Muscle of leg (tissue), 11 donors: Measurements from ENCODE around the gene DDX49. TPM values are rescaled to one million over a fixed set of nuclear protein-coding genes. Genes with fewer than 3 reads are reported as not detected.
"Not testable (repeated sequence)": the region's sequence is repeated elsewhere in the genome, so short reads cannot be mapped to it uniquely, and the experiment has no call there.

Source experiments
- DNase-seq: peaks from one replicate; pipeline ENCODE4 v3.0.0; 2013
- H3K27ac ChIP-seq: one replicate; pipeline ENCODE4 v1.5.1; 2013; ENCODE audit warnings: mild to moderate bottlenecking, low read length, control low read depth
- H3K27me3 ChIP-seq: one replicate; pipeline ENCODE4 v1.6.1; 2013; ENCODE audit warnings: low read length; ENCODE audit not compliant: control insufficient read depth, insufficient read depth
- H3K36me3 ChIP-seq: one replicate; pipeline ENCODE4 v1.6.1; 2013; ENCODE audit warnings: low read length; ENCODE audit not compliant: control insufficient read depth, insufficient read depth
- H3K4me1 ChIP-seq: one replicate; pipeline ENCODE4 v1.6.1; 2013; ENCODE audit warnings: low read length; ENCODE audit not compliant: control insufficient read depth, insufficient read depth
- H3K4me3 ChIP-seq: one replicate; pipeline ENCODE4 v1.5.1; 2013; ENCODE audit warnings: low read length, control low read depth
- H3K9me3 ChIP-seq: replicated peaks from 2 replicates; pipeline ENCODE4 v1.6.1; 2013; ENCODE audit warnings: low read depth, low read length; ENCODE audit not compliant: control insufficient read depth
- WGBS: methylation state at CpG from one replicate; pipeline ENCODE4 v1.1.5; 2013; ENCODE audit warnings: missing lambda C conversion rate; ENCODE audit not compliant: insufficient coverage; 5-methylcytosine and 5-hydroxymethylcytosine counted together
- polyA plus RNA-seq, 8 donors: library from polyadenylated mRNA; unstranded; fragments of 120-200 nt; gene quantifications; one replicate each; pipeline versions ENCODE4 v1.2.1 to v1.2.3, GENCODE V29; 2013; ENCODE audit warnings: inconsistent platforms in 1 of 8, low replicate concordance in 1 of 8; ENCODE audit not compliant: insufficient read length in 8 of 8, insufficient read depth in 1 of 8
- total RNA-seq: library from RNA; stranded (reverse); fragments of 120-200 nt; gene quantifications from one replicate; pipeline ENCODE4 v1.2.4, GENCODE V29; 2013

Gene DDX49
- total and polyA plus RNA-seq, 9 donors = 37.6 to 51.5 (median 41.7) TPM

- Histone ChIP-seq H3K9me3 (no peaks in the 10 kb centered on the region), H3K36me3 (peaks cover 67% of the 10 kb centered on the region), H3K4me3 (no peak overlapping the region), H3K27me3 (no peaks in the 10 kb centered on the region), H3K27ac (no peak overlapping the region), H3K4me1 (peaks cover 20% of the 10 kb centered on the region)
- 92% methylated on average over 2 of the region's 7 CpGs for WGBS
- DNase-seq = no peak
Observed at GRCh38 chr19:18901491-18901890, 18.0 kb upstream of the DDX49 start.

GRCh38 chr19:18902519-18902918 is 17.0 kb upstream of the DDX49 start:
- peaks cover 17% of the 10 kb centered on the region for H3K4me1 ChIP-seq
- DNase-seq, H3K27ac ChIP-seq: not testable (repeated sequence)

GRCh38 chr19:18903156-18904037 is 16.1 kb upstream of the DDX49 start:
- Histone ChIP-seq H3K4me3 (no peak overlapping the region), H3K4me1 (peaks cover 9% of the 10 kb centered on the region), H3K9me3 (no peaks in the 10 kb centered on the region), H3K36me3 (peaks cover 84% of the 10 kb centered on the region), H3K27ac (no peak overlapping the region), H3K27me3 (no peaks in the 10 kb centered on the region)
- DNase-seq = no peak
- 82% methylated on average over 26 of the region's 29 CpGs for WGBS

More at GRCh38 chr19:18902519-18902918, 17.0 kb upstream of the DDX49 start:
- H3K27me3 ChIP-seq, H3K9me3 ChIP-seq, H3K4me3 ChIP-seq: not testable (repeated sequence)
- H3K36me3 ChIP-seq = peaks cover 78% of the 10 kb centered on the region
- WGBS = no CpG with 5 or more reads among the region's 5 CpGs

- H3K36me3 ChIP-seq = peaks cover 83% of the 10 kb centered on the region
Observed at GRCh38 chr19:18904334-18905057, 15.0 kb upstream of the DDX49 start.

GRCh38 chr19:18905058-18905456 is 14.5 kb upstream of the DDX49 start:
- 91% methylated on average over 7 of the region's 8 CpGs for WGBS
- Histone ChIP-seq H3K4me1 (no peaks in the 10 kb centered on the region), H3K36me3 (peaks cover 80% of the 10 kb centered on the region)

More at GRCh38 chr19:18904334-18905057, 15.0 kb upstream of the DDX49 start:
- Histone ChIP-seq H3K4me3 (no peak overlapping the region), H3K27ac (no peak overlapping the region), H3K27me3 (no peaks in the 10 kb centered on the region), H3K4me1 (no peaks in the 10 kb centered on the region), H3K9me3 (no peaks in the 10 kb centered on the region)
- peak; percentile 3 for DNase-seq
- 90% methylated on average over 25 of the region's 25 CpGs for WGBS

GRCh38 chr19:18905513-18906236 is 13.8 kb upstream of the DDX49 start:
- no peaks in the 10 kb centered on the region for H3K9me3 ChIP-seq
- no peaks in the 10 kb centered on the region for H3K27me3 ChIP-seq
- WGBS = 73% methylated on average over 17 of the region's 26 CpGs
- no peak overlapping the region for H3K27ac ChIP-seq
- peaks cover 80% of the 10 kb centered on the region for H3K36me3 ChIP-seq
- H3K4me1 ChIP-seq = no peaks in the 10 kb centered on the region
- no peak overlapping the region for H3K4me3 ChIP-seq
- DNase-seq = peak; percentile 4

More at GRCh38 chr19:18905058-18905456, 14.5 kb upstream of the DDX49 start:
- H3K27ac ChIP-seq = no peak overlapping the region
- DNase-seq = peak; percentile 4
- no peak overlapping the region for H3K4me3 ChIP-seq
- H3K27me3 ChIP-seq = no peaks in the 10 kb centered on the region
- no peaks in the 10 kb centered on the region for H3K9me3 ChIP-seq

- H3K27me3 ChIP-seq = no peaks in the 10 kb centered on the region
- H3K4me3 ChIP-seq = no peak overlapping the region
- no peaks in the 10 kb centered on the region for H3K9me3 ChIP-seq
- H3K4me1 ChIP-seq = no peaks in the 10 kb centered on the region
- 86% methylated on average over 32 of the region's 36 CpGs for WGBS
- peaks cover 76% of the 10 kb centered on the region for H3K36me3 ChIP-seq
- H3K27ac ChIP-seq = no peak overlapping the region
- DNase-seq = peak; percentile 0
Observed at GRCh38 chr19:18906605-18907519, 12.7 kb upstream of the DDX49 start.

- WGBS = 88% methylated on average over 15 of the region's 17 CpGs
- Histone ChIP-seq H3K36me3 (peaks cover 79% of the 10 kb centered on the region), H3K27me3 (no peaks in the 10 kb centered on the region), H3K4me3 (no peak overlapping the region), H3K27ac (no peak overlapping the region), H3K9me3 (no peaks in the 10 kb centered on the region), H3K4me1 (no peaks in the 10 kb centered on the region)
- DNase-seq = no peak
Observed at GRCh38 chr19:18908917-18909619, 10.4 kb upstream of the DDX49 start.

GRCh38 chr19:18910010-18910409 is 9.5 kb upstream of the DDX49 start:
- WGBS = 100% methylated on average over 4 of the region's 10 CpGs
- no peak for DNase-seq
- H3K36me3 ChIP-seq = peaks cover 73% of the 10 kb centered on the region

More at GRCh38 chr19:18910010-18910409, 9.5 kb upstream of the DDX49 start:
- no peaks in the 10 kb centered on the region for H3K9me3 ChIP-seq
- no peaks in the 10 kb centered on the region for H3K4me1 ChIP-seq
- no peak overlapping the region for H3K4me3 ChIP-seq
- H3K27ac ChIP-seq = no peak overlapping the region
- no peaks in the 10 kb centered on the region for H3K27me3 ChIP-seq
